Kidney (tissue), 14 donors: ENCODE measurements around the gene ARHGAP26. TPM values are rescaled to one million over a fixed set of nuclear protein-coding genes. Genes with fewer than 3 reads are reported as not detected.
"Not testable (repeated sequence)": the region's sequence is repeated elsewhere in the genome, so short reads cannot be mapped to it uniquely, and the experiment has no call there.

ENCODE experiments used
- DNase-seq, 5 donors: peaks; one replicate each; pipeline ENCODE4 v3.0.0-alpha.2; 2013 to 2020
- FAIRE-seq: peaks from 2 replicates; lab custom pipeline; 2012; peaks lifted over from hg19 to GRCh38; lab: Jason Lieb, UNC
- H3K27ac ChIP-seq, 2 donors: one replicate each; pipeline ENCODE4 v1.7.0; 2013; ENCODE audit warnings: low read depth in 2 of 2, low read length in 2 of 2, inconsistent platforms in 1 of 2
- H3K27me3 ChIP-seq: one replicate; pipeline ENCODE4 v1.7.1; 2013; ENCODE audit warnings: low read length, inconsistent platforms; ENCODE audit not compliant: control insufficient read depth, insufficient read depth
- H3K36me3 ChIP-seq, 3 donors: one replicate each; pipeline versions ENCODE4 v1.7.0 to v1.7.1; 2013; ENCODE audit warnings: low read length in 3 of 3, control low read depth in 1 of 3, inconsistent platforms in 1 of 3; ENCODE audit not compliant: insufficient read depth in 3 of 3, control insufficient read depth in 2 of 3
- H3K4me1 ChIP-seq, 3 donors: one replicate each; pipeline versions ENCODE4 v1.7.0 to v1.7.1; 2013; ENCODE audit warnings: low read length in 3 of 3, inconsistent platforms in 1 of 3, low read depth in 1 of 3; ENCODE audit not compliant: control insufficient read depth in 2 of 3, insufficient read depth in 2 of 3
- H3K4me3 ChIP-seq, 3 donors: one replicate each; pipeline versions ENCODE4 v1.7.0 to v1.8.1; 2013; ENCODE audit warnings: low read length in 3 of 3, control low read depth in 1 of 3, inconsistent platforms in 1 of 3
- H3K9ac ChIP-seq, 3 donors: one replicate each; pipeline versions ENCODE4 v1.7.0 to v1.7.1; 2013; ENCODE audit warnings: low read length in 3 of 3, control low read depth in 1 of 3, inconsistent platforms in 1 of 3
- H3K9me3 ChIP-seq, 3 donors: one replicate each; pipeline versions ENCODE4 v1.7.0 to v1.7.1; 2013; ENCODE audit warnings: low read length in 3 of 3, control low read depth in 1 of 3, inconsistent platforms in 1 of 3; ENCODE audit not compliant: control insufficient read depth in 2 of 3, insufficient read depth in 1 of 3
- CTCF ChIP-seq: IDR thresholded peaks from 3 replicates; pipeline ENCODE4 v1.5.1; 2012; ENCODE audit warnings: mild to moderate bottlenecking, moderate library complexity, borderline replicate concordance; ENCODE audit not compliant: insufficient read depth; ENCODE audit errors: extremely low read depth
- intact Hi-C: fragments of 100-400 bp; cut with DNase I; formaldehyde crosslinking; loops from one replicate; pipeline ENCODE4 v1.11.1; 2022
- polyA plus RNA-seq: library from polyadenylated mRNA; stranded (reverse); fragments of 350-450 nt; fragmentation: Illumina TruSeq; extraction: RNeasy Lipid Tissue Mini Kit (QIAGEN cat#74804); gene quantifications from one replicate; pipeline ENCODE4 v1.2.3, GENCODE V29; 2014; ENCODE audit warnings: low read depth, low replicate concordance; ENCODE audit not compliant: insufficient read depth
- total RNA-seq: library from RNA; stranded (reverse); fragmentation: NEBNext Ultra II Directional; extraction: Animal tissue kit (Norgen Biotek cat#: 25700); gene quantifications from one replicate; pipeline ENCODE4 v1.2.1, GENCODE V29; 2021
- donor health status: control.
- donor health status: control.
- donor health status: control.
- donor health status: control.
- donor health status: control.
- donor health status: DM: yes; HTN: yes; CAD: no.
- donor health status: Normal renal cell carcinoma (clear cell type).

ARHGAP26 gene
- total and polyA plus RNA-seq, 2 donors from 2014 or later = 2.5 to 85.7 TPM

- FAIRE-seq (no peak), DNase-seq (no peak)
- Histone ChIP-seq H3K27ac (no peak overlapping the region), H3K4me3 (no peak overlapping the region), H3K36me3 (no peaks in the 10 kb centered on the region), H3K4me1 (peaks cover 0 to 13% (median 7%) of the 10 kb centered on the region in 3 donors), H3K9me3 (no peaks in the 10 kb centered on the region), H3K9ac (no peak overlapping the region), H3K27me3 (no peaks in the 10 kb centered on the region)
- no peak for TF ChIP-seq CTCF
- intact Hi-C loops = no loop called here
Observed at GRCh38 chr5:143115381-143115780, 345.2 kb downstream of the ARHGAP26 start.

DNA sequence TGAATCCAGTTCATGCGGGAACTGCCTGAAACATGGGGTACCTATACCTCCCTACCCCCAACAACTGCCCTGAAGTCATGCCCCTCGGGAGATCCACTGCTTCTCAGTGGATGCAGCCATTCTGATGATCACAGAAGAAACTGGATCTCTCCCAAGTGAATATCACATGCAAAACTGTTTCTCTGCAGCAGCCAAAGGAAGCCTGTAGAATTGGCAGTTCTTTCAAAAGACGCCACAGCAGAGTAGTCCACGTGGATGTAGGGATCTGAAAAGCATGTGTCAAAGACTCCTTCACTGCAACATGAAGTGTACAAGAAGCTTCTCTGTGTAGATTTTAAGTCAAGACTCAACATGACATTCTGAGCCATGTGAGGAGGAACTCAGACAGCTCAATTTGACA lies 346.6 kb downstream of the ARHGAP26 start:
- Histone ChIP-seq H3K9me3 (no peaks in the 10 kb centered on the region), H3K27me3 (no peaks in the 10 kb centered on the region), H3K4me1 (peaks cover 0 to 4% (median 3%) of the 10 kb centered on the region in 3 donors), H3K27ac (no peak overlapping the region), H3K4me3 (no peak overlapping the region), H3K9ac (no peak overlapping the region), H3K36me3 (no peaks in the 10 kb centered on the region)
- TF ChIP-seq CTCF = no peak
- intact Hi-C loops = no loop called here
- DNase-seq (no peak), FAIRE-seq (no peak)

- Histone ChIP-seq H3K4me3 (no peak overlapping the region), H3K27ac (no peak overlapping the region), H3K27me3 (no peaks in the 10 kb centered on the region), H3K36me3 (no peaks in the 10 kb centered on the region), H3K9ac (no peak overlapping the region), H3K9me3 (no peaks in the 10 kb centered on the region), H3K4me1 (peaks cover 0 to 4% (median 3%) of the 10 kb centered on the region in 3 donors)
- FAIRE-seq = no peak
- DNase-seq = no peak
- no peak for TF ChIP-seq CTCF
- intact Hi-C loops = no loop called here
Observed at GRCh38 chr5:143117821-143118220, 347.6 kb downstream of the ARHGAP26 start.

DNA sequence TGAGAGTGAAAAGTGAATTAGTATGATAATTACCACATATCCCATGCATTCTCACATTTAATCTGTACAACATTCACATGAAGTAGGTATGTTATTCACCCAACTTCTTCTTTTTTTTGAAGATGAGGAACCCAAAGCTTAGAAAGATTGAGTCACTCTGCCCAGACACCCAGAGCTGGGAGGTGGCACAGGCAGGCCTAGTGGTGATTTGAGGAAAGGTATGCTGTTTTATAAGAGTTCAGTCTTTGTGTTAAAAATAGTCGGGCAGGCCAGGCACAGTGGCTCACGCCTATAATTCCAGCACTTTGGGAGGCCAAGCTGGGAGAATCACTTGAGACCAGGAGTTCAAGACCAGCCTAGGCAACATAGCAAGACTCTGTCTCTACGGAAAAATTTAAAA lies 348.0 kb downstream of the ARHGAP26 start:
- Histone ChIP-seq H3K36me3 (no peaks in the 10 kb centered on the region), H3K9ac (no peak overlapping the region), H3K27me3 (no peaks in the 10 kb centered on the region), H3K4me3 (no peak overlapping the region), H3K27ac (no peak overlapping the region), H3K4me1 (peaks cover 0 to 4% (median 3%) of the 10 kb centered on the region in 3 donors), H3K9me3 (no peaks in the 10 kb centered on the region)
- TF ChIP-seq CTCF = no peak
- DNase-seq (no peak), FAIRE-seq (no peak)
- intact Hi-C loops = no loop called here

DNA sequence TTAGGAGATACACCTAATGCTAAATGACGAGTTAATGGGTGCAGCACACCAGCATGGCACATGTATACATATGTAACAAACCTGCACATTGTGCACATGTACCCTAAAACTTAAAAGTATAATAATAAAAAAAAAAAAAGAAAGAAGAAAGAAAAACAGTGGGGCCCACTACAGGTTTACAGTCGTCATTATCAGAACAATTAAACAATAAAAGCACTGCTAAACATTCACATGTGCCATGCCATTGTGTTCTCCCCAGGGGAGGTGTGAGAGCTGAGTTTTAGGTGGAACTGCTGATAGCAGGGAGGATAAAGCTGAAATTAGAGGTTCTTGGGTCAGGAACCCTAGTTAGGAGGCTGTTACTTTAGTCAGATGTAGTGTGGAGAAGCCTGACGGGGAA lies 348.6 kb downstream of the ARHGAP26 start:
- H3K27ac ChIP-seq, H3K4me3 ChIP-seq, H3K9ac ChIP-seq, H3K27me3 ChIP-seq, DNase-seq, H3K4me1 ChIP-seq, H3K36me3 ChIP-seq, intact Hi-C loops, FAIRE-seq, H3K9me3 ChIP-seq: not testable (repeated sequence)
